OCI-M2 (cell line): ENCODE results near the gene RTCA.
"Not testable (repeated sequence)": the region's sequence is repeated elsewhere in the genome, so short reads cannot be mapped to it uniquely, and the experiment has no call there.

ENCODE experiments used
- DNase-seq: peaks from one replicate; lab custom pipeline; 2025; ENCODE audit not compliant: unreplicated experiment; lab: John Stamatoyannopoulos, UW

Gene RTCA

GRCh38 chr1:100265931-100266740, at the start of gene RTCA:
Gene RTCA (plus strand): TSS chr1:100266216. CDS start chr1:100266376, 160 bp downstream.
- DNase-seq, result peak; percentile 53

GRCh38 chr1:100217834-100218233, 48.2 kb upstream of the RTCA start:
- no peak for DNase-seq

GRCh38 chr1:100219457-100219856, 46.6 kb upstream of the RTCA start:
- DNase-seq, result no peak

GRCh38 chr1:100219883-100220282, 46.1 kb upstream of the RTCA start:
- no peak for DNase-seq

GRCh38 chr1:100222428-100222827, 43.6 kb upstream of the RTCA start:
- DNase-seq, result no peak

GRCh38 chr1:100229681-100230443, 36.2 kb upstream of the RTCA start:
- no peak for DNase-seq

GRCh38 chr1:100230765-100231164, 35.3 kb upstream of the RTCA start:
- DNase-seq, result no peak

- no peak for DNase-seq
Measured at GRCh38 chr1:100231721-100232120, 34.3 kb upstream of the RTCA start.

GRCh38 chr1:100232156-100232555, 33.9 kb upstream of the RTCA start:
- no peak for DNase-seq

GRCh38 chr1:100233566-100233965, 32.5 kb upstream of the RTCA start:
- DNase-seq, result not testable (repeated sequence)

- DNase-seq, result no peak
Measured at GRCh38 chr1:100234432-100234831, 31.6 kb upstream of the RTCA start.

GRCh38 chr1:100237091-100237490, 28.9 kb upstream of the RTCA start:
- no peak for DNase-seq

- DNase-seq, result no peak
Measured at GRCh38 chr1:100239961-100240360, 26.1 kb upstream of the RTCA start.

- no peak for DNase-seq
Measured at GRCh38 chr1:100240631-100241030, 25.4 kb upstream of the RTCA start.

GRCh38 chr1:100246738-100247137, 19.3 kb upstream of the RTCA start:
- DNase-seq, result no peak

- peak; percentile 4 for DNase-seq
Measured at GRCh38 chr1:100249155-100249536, 16.9 kb upstream of the RTCA start.

- DNase-seq, result peak; percentile 58
Measured at GRCh38 chr1:100249537-100250257, 16.3 kb upstream of the RTCA start, which contains the start of gene DBT. Gene DBT (minus strand): TSS chr1:100249834. CDS start chr1:100249820, 14 bp downstream.

- DNase-seq, result no peak
Measured at GRCh38 chr1:100250264-100250663, 15.8 kb upstream of the RTCA start.

GRCh38 chr1:100250807-100251206, 15.2 kb upstream of the RTCA start:
- no peak for DNase-seq

GRCh38 chr1:100252901-100253300, 13.1 kb upstream of the RTCA start:
- no peak for DNase-seq

GRCh38 chr1:100253552-100253951, 12.5 kb upstream of the RTCA start:
- DNase-seq, result no peak
